ENCODE measurements around the gene GNAL. TPM values are rescaled to one million over a fixed set of nuclear protein-coding genes. Genes with fewer than 3 reads are reported as not detected.

The GNAL gene
- polyA plus RNA-seq, 1 donor = 1.1 TPM

- DNase-seq (ENCODE audit: low read depth) = no peak
Observed at GRCh38 chr18:11761553-11761952, 72.5 kb downstream of the GNAL start.

GRCh38 chr18:11762429-11762828 lies 73.4 kb downstream of the GNAL start:
- no peak for DNase-seq (ENCODE audit: low read depth)

- DNase-seq (ENCODE audit: low read depth) = no peak
Observed at GRCh38 chr18:11767329-11767728, 78.3 kb downstream of the GNAL start.

- DNase-seq (ENCODE audit: low read depth) = no peak
Observed at GRCh38 chr18:11767935-11768334, 78.9 kb downstream of the GNAL start.

GRCh38 chr18:11775436-11776174 lies 86.5 kb downstream of the GNAL start:
- no peak for DNase-seq (ENCODE audit: low read depth)

- no peak for DNase-seq (ENCODE audit: low read depth)
Observed at GRCh38 chr18:11780042-11780441, 91.0 kb downstream of the GNAL start.

- no peak for DNase-seq (ENCODE audit: low read depth)
Observed at GRCh38 chr18:11783716-11784331, 94.8 kb downstream of the GNAL start.

GRCh38 chr18:11784674-11785304 lies 95.7 kb downstream of the GNAL start:
- no peak for DNase-seq (ENCODE audit: low read depth)

- DNase-seq (ENCODE audit: low read depth) = no peak
Observed at GRCh38 chr18:11785444-11786055, 96.5 kb downstream of the GNAL start.

- DNase-seq (ENCODE audit: low read depth) = no peak
Observed at GRCh38 chr18:11789716-11790510, 100.8 kb downstream of the GNAL start.

GRCh38 chr18:11791131-11791530 lies 102.1 kb downstream of the GNAL start:
- no peak for DNase-seq (ENCODE audit: low read depth)

- no peak for DNase-seq (ENCODE audit: low read depth)
Observed at GRCh38 chr18:11792632-11793031, 103.6 kb downstream of the GNAL start.

- no peak for DNase-seq (ENCODE audit: low read depth)
Observed at GRCh38 chr18:11794195-11794594, 105.1 kb downstream of the GNAL start.

GRCh38 chr18:11795916-11796315 lies 106.9 kb downstream of the GNAL start:
- no peak for DNase-seq (ENCODE audit: low read depth)

- DNase-seq (ENCODE audit: low read depth) = no peak
Observed at GRCh38 chr18:11798271-11798670, 109.2 kb downstream of the GNAL start.

GRCh38 chr18:11799066-11799465 lies 110.0 kb downstream of the GNAL start:
- DNase-seq (ENCODE audit: low read depth) = no peak

- no peak for DNase-seq (ENCODE audit: low read depth)
Observed at GRCh38 chr18:11800566-11801334, 111.7 kb downstream of the GNAL start.

- no peak for DNase-seq (ENCODE audit: low read depth)
Observed at GRCh38 chr18:11801573-11801972, 112.5 kb downstream of the GNAL start.

GRCh38 chr18:11802158-11802557 lies 113.1 kb downstream of the GNAL start:
- no peak for DNase-seq (ENCODE audit: low read depth)

GRCh38 chr18:11802586-11802985 lies 113.5 kb downstream of the GNAL start:
- DNase-seq (ENCODE audit: low read depth) = no peak

- no peak for DNase-seq (ENCODE audit: low read depth)
Observed at GRCh38 chr18:11807233-11807632, 118.2 kb downstream of the GNAL start.
